Hepatocyte (in vitro differentiated cells): Measurements from ENCODE around the gene URB2.

Source experiments
- CTCF ChIP-seq: fragments of 200-600 bp; sonication (generic); IDR thresholded peaks from 2 replicates; pipeline ENCODE4 v1.5.1; 2016; ENCODE audit warnings: antibody characterized with exemption, mild to moderate bottlenecking; ENCODE audit not compliant: poor library complexity
- EZH2 ChIP-seq: fragments of 200-600 bp; sonication (generic); IDR thresholded peaks from 2 replicates; pipeline ENCODE4 v1.6.1; 2016; ENCODE audit warnings: antibody characterized with exemption, mild to moderate bottlenecking, borderline replicate concordance

GRCh38 chr1:229642376-229642775, 16.3 kb downstream of the URB2 start:
- TF ChIP-seq CTCF = no peak
- TF ChIP-seq EZH2 = no peak
